Measurements from ENCODE around the gene KIRREL3.

The KIRREL3 gene

GRCh38 chr11:127044535-127044934, 44.0 kb upstream of the KIRREL3 start:
- no peak overlapping the region for H3K27ac ChIP-seq (replicated peaks)
- TF ChIP-seq GABPA (IDR thresholded peaks at IDR 0.05; ENCODE audit: low read depth): no peak
- no peak for TF ChIP-seq SPI1 (IDR thresholded peaks at IDR 0.05; ENCODE audit: borderline replicate concordance, low read depth)
- no peak for TF ChIP-seq CTCF (IDR thresholded peaks at IDR 0.05; ENCODE audit: insufficient read depth, low read length)
- TF ChIP-seq POLR2AphosphoS5 (IDR thresholded peaks at IDR 0.05; ENCODE audit: low read depth): no peak
- TF ChIP-seq REST (IDR thresholded peaks at IDR 0.05; ENCODE audit: insufficient replicate concordance, low read depth): no peak
- H3K27me3 ChIP-seq (ENCODE audit: insufficient read depth, poor library complexity, severe bottlenecking): no peaks in the 10 kb centered on the region
- DNase-seq (ENCODE audit: low read depth in 1 of 2, low spot score in 1 of 2): no peak
- no peak overlapping the region for H3K4me3 ChIP-seq (replicated peaks; ENCODE audit: insufficient read depth, low read length)

- Histone ChIP-seq H3K4me3 (replicated peaks; ENCODE audit: insufficient read depth, low read length) (no peak overlapping the region), H3K27ac (replicated peaks) (no peak overlapping the region), H3K27me3 (ENCODE audit: insufficient read depth, poor library complexity, severe bottlenecking) (no peaks in the 10 kb centered on the region)
- TF ChIP-seq REST (IDR thresholded peaks at IDR 0.05; ENCODE audit: insufficient replicate concordance, low read depth): no peak
- TF ChIP-seq POLR2AphosphoS5 (IDR thresholded peaks at IDR 0.05; ENCODE audit: low read depth): no peak
- no peak for TF ChIP-seq GABPA (IDR thresholded peaks at IDR 0.05; ENCODE audit: low read depth)
- TF ChIP-seq SPI1 (IDR thresholded peaks at IDR 0.05; ENCODE audit: borderline replicate concordance, low read depth): no peak
- TF ChIP-seq CTCF (IDR thresholded peaks at IDR 0.05; ENCODE audit: insufficient read depth, low read length): no peak
- DNase-seq (ENCODE audit: low read depth in 1 of 2, low spot score in 1 of 2): no peak
These were observed 41.9 kb upstream of the KIRREL3 start for GRCh38 chr11:127042445-127042844.

- no peak overlapping the region for H3K4me3 ChIP-seq (replicated peaks; ENCODE audit: insufficient read depth, low read length)
- DNase-seq (ENCODE audit: low read depth in 1 of 2, low spot score in 1 of 2): no peak
- no peak for TF ChIP-seq REST (IDR thresholded peaks at IDR 0.05; ENCODE audit: insufficient replicate concordance, low read depth)
- no peak for TF ChIP-seq POLR2AphosphoS5 (IDR thresholded peaks at IDR 0.05; ENCODE audit: low read depth)
- H3K27ac ChIP-seq (replicated peaks): no peak overlapping the region
- no peaks in the 10 kb centered on the region for H3K27me3 ChIP-seq (ENCODE audit: insufficient read depth, poor library complexity, severe bottlenecking)
These were observed 39.0 kb upstream of the KIRREL3 start for GRCh38 chr11:127039591-127039990.

- H3K27me3 ChIP-seq (ENCODE audit: insufficient read depth, poor library complexity, severe bottlenecking): no peaks in the 10 kb centered on the region
- no peak overlapping the region for H3K27ac ChIP-seq (replicated peaks)
- DNase-seq (ENCODE audit: low read depth in 1 of 2, low spot score in 1 of 2): no peak
- TF ChIP-seq REST (IDR thresholded peaks at IDR 0.05; ENCODE audit: insufficient replicate concordance, low read depth): no peak
- no peak for TF ChIP-seq POLR2AphosphoS5 (IDR thresholded peaks at IDR 0.05; ENCODE audit: low read depth)
- TF ChIP-seq GABPA (IDR thresholded peaks at IDR 0.05; ENCODE audit: low read depth): no peak
- no peak for TF ChIP-seq SPI1 (IDR thresholded peaks at IDR 0.05; ENCODE audit: borderline replicate concordance, low read depth)
- no peak for TF ChIP-seq CTCF (IDR thresholded peaks at IDR 0.05; ENCODE audit: insufficient read depth, low read length)
- no peak overlapping the region for H3K4me3 ChIP-seq (replicated peaks; ENCODE audit: insufficient read depth, low read length)
These were observed 37.0 kb upstream of the KIRREL3 start for GRCh38 chr11:127037596-127037995.

Data from HL-60 (cell line).